ENCODE measurements around the gene NKAIN4.

Gene NKAIN4

GRCh38 chr20:63192721-63193120 is 61.5 kb downstream of the NKAIN4 start:
- DNase-seq (ENCODE audit: low spot score) = no peak

GRCh38 chr20:63191400-63191799 is 62.9 kb downstream of the NKAIN4 start:
- no peak for DNase-seq (ENCODE audit: low spot score)

- no peak for DNase-seq (ENCODE audit: low spot score)
Observed at GRCh38 chr20:63190828-63191227, 63.4 kb downstream of the NKAIN4 start.

Measured in left forelimb (tissue), 1 donor.